B cell (primary cell): ENCODE results near the gene HGFAC.

Experiments used
- EZH2 ChIP-seq: IDR thresholded peaks from 2 replicates; pipeline ENCODE4 v1.6.1; 2012; ENCODE audit warnings: borderline replicate concordance, low read depth, mild to moderate bottlenecking, moderate library complexity, low read length; ENCODE audit not compliant: insufficient read depth, poor library complexity, severe bottlenecking
- TF ChIP-seq, protein P1 (sequence below): fragments of 200-600 bp; IDR thresholded peaks from one replicate; pipeline ENCODE4 v1.8.0; 2022; ENCODE audit warnings: antibody characterized with exemption, mild to moderate bottlenecking

DNA sequence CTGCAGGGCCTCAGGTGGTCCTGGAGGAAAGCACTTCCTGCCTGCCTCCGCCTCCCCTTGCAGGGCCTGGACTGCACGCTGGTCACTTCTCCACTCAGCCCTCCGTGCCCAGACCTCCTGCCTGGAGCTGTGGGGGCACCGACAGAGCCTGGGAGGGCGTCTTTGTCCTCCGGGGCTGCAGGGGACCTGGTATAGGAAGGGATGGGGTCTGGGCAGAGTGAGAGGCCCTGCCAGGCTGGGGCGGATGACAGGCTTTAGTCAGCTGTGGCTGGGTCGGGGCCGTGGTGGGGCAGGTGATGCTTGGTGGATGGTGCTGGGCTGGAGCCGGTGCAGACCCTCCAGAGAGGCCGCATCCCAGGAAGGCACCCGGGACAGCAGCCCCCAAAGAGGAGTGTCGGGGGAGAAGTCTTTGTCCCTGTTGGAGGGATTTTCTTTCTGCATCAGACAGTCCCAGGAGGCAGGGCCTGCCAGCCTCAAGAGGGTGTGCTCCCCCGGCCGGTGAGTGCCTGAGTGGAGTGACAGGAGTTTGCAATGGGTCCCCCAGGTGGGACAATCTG lies 22.7 kb downstream of the HGFAC start:
- TF ChIP-seq, protein P1, sequence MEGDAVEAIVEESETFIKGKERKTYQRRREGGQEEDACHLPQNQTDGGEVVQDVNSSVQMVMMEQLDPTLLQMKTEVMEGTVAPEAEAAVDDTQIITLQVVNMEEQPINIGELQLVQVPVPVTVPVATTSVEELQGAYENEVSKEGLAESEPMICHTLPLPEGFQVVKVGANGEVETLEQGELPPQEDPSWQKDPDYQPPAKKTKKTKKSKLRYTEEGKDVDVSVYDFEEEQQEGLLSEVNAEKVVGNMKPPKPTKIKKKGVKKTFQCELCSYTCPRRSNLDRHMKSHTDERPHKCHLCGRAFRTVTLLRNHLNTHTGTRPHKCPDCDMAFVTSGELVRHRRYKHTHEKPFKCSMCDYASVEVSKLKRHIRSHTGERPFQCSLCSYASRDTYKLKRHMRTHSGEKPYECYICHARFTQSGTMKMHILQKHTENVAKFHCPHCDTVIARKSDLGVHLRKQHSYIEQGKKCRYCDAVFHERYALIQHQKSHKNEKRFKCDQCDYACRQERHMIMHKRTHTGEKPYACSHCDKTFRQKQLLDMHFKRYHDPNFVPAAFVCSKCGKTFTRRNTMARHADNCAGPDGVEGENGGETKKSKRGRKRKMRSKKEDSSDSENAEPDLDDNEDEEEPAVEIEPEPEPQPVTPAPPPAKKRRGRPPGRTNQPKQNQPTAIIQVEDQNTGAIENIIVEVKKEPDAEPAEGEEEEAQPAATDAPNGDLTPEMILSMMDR: no peak
- no peak for TF ChIP-seq EZH2
